ENCODE results near the gene CHRM4.
"Not testable (repeated sequence)": the region's sequence is repeated elsewhere in the genome, so short reads cannot be mapped to it uniquely, and the experiment has no call there.

CHRM4 gene

GRCh38 chr11:46383404-46383758 lies 8.2 kb downstream of the CHRM4 start:
- in situ Hi-C loops (cut with MboI; ENCODE audit: low sequenced_read_pairs), result loop anchor here (10.0 kb wide), 1 partner anchor 141 kb away; no protein-coding TSS in a partner anchor

GRCh38 chr11:46382646-46383403 lies 8.8 kb downstream of the CHRM4 start:
- in situ Hi-C loops (cut with MboI; ENCODE audit: low sequenced_read_pairs), result loop anchor here (10.0 kb wide), 1 partner anchor 142 kb away; no protein-coding TSS in a partner anchor

GRCh38 chr11:46381819-46382645 lies 9.5 kb downstream of the CHRM4 start:
- in situ Hi-C loops (cut with MboI; ENCODE audit: low sequenced_read_pairs), result loop anchor here (10.0 kb wide), 1 partner anchor 143 kb away; no protein-coding TSS in a partner anchor

- in situ Hi-C loops (cut with MboI; ENCODE audit: low sequenced_read_pairs), result loop anchor here (10.0 kb wide), 1 partner anchor 144 kb away; no protein-coding TSS in a partner anchor
Measured at GRCh38 chr11:46381048-46381818, 10.3 kb downstream of the CHRM4 start, which contains the start of gene MDK. TSS of gene MDK (plus strand) at chr11:46381669. CDS start at chr11:46382058, 389 bp downstream.

GRCh38 chr11:46380340-46381047 lies 11.1 kb downstream of the CHRM4 start:
- in situ Hi-C loops (cut with MboI; ENCODE audit: low sequenced_read_pairs), result loop anchor here (10.0 kb wide), 1 partner anchor 144 kb away; no protein-coding TSS in a partner anchor

GRCh38 chr11:46379482-46380293 lies 11.9 kb downstream of the CHRM4 start:
- in situ Hi-C loops (cut with MboI; ENCODE audit: low sequenced_read_pairs), result loop anchor here (10.0 kb wide), 1 partner anchor 145 kb away; no protein-coding TSS in a partner anchor

GRCh38 chr11:46378811-46379481 lies 12.6 kb downstream of the CHRM4 start:
- in situ Hi-C loops (cut with MboI; ENCODE audit: low sequenced_read_pairs), result no loop called here

- in situ Hi-C loops (cut with MboI; ENCODE audit: low sequenced_read_pairs), result no loop called here
Measured at GRCh38 chr11:46378296-46378695, 13.3 kb downstream of the CHRM4 start.

GRCh38 chr11:46377831-46378230 lies 13.7 kb downstream of the CHRM4 start:
- in situ Hi-C loops (cut with MboI; ENCODE audit: low sequenced_read_pairs), result no loop called here

GRCh38 chr11:46377290-46377689 lies 14.3 kb downstream of the CHRM4 start:
- in situ Hi-C loops (cut with MboI; ENCODE audit: low sequenced_read_pairs), result no loop called here

GRCh38 chr11:46376258-46377050 lies 15.1 kb downstream of the CHRM4 start:
- in situ Hi-C loops (cut with MboI; ENCODE audit: low sequenced_read_pairs), result no loop called here

GRCh38 chr11:46375392-46376101 lies 16.0 kb downstream of the CHRM4 start:
- in situ Hi-C loops (cut with MboI; ENCODE audit: low sequenced_read_pairs), result no loop called here

- in situ Hi-C loops (cut with MboI; ENCODE audit: low sequenced_read_pairs), result no loop called here
Measured at GRCh38 chr11:46374815-46375214, 16.8 kb downstream of the CHRM4 start.

- in situ Hi-C loops (cut with MboI; ENCODE audit: low sequenced_read_pairs), result no loop called here
Measured at GRCh38 chr11:46373787-46374740, 17.5 kb downstream of the CHRM4 start.

- in situ Hi-C loops (cut with MboI; ENCODE audit: low sequenced_read_pairs), result not testable (repeated sequence)
Measured at GRCh38 chr11:46372501-46372900, 19.1 kb downstream of the CHRM4 start.

GRCh38 chr11:46372086-46372485 lies 19.5 kb downstream of the CHRM4 start:
- in situ Hi-C loops (cut with MboI; ENCODE audit: low sequenced_read_pairs), result no loop called here

Data from HL-60/S4 (cell line).